HT-29 (cell line): Measurements from ENCODE around the gene BRIP1. TPM values are rescaled to one million over a fixed set of nuclear protein-coding genes. Genes with fewer than 3 reads are reported as not detected.
"Not testable (repeated sequence)": the region's sequence is repeated elsewhere in the genome, so short reads cannot be mapped to it uniquely, and the experiment has no call there.

ENCODE experiments used
- DNase-seq: peaks from one replicate; pipeline ENCODE4 v3.0.0-alpha.2; 2015; ENCODE audit warnings: low spot score
- total RNA-seq: library from RNA; depleted of rRNA; stranded (reverse); fragments of >200 nt; shearing (Covaris generic); gene quantifications from 2 replicates; pipeline ENCODE4 v1.2.3, GENCODE V29; 2014

The BRIP1 gene
- total RNA-seq, 1 experiment from 2014 or later, result 4.8 TPM

- no peak for DNase-seq
Observed at GRCh38 chr17:61803216-61803615, 60.1 kb downstream of the BRIP1 start.

- no peak for DNase-seq
Observed at GRCh38 chr17:61799812-61800484, 63.4 kb downstream of the BRIP1 start.

GRCh38 chr17:61797283-61797682 is 66.0 kb downstream of the BRIP1 start:
- no peak for DNase-seq

- DNase-seq, result no peak
Observed at GRCh38 chr17:61795546-61795945, 67.8 kb downstream of the BRIP1 start.

GRCh38 chr17:61794792-61795191 is 68.5 kb downstream of the BRIP1 start:
- no peak for DNase-seq

- no peak for DNase-seq
Observed at GRCh38 chr17:61794242-61794641, 69.1 kb downstream of the BRIP1 start.

GRCh38 chr17:61793565-61793964 is 69.8 kb downstream of the BRIP1 start:
- DNase-seq, result no peak

- no peak for DNase-seq
Observed at GRCh38 chr17:61789872-61790271, 73.5 kb downstream of the BRIP1 start.

- DNase-seq, result no peak
Observed at GRCh38 chr17:61786088-61786487, 77.2 kb downstream of the BRIP1 start.

- no peak for DNase-seq
Observed at GRCh38 chr17:61784510-61784909, 78.8 kb downstream of the BRIP1 start.

- DNase-seq, result no peak
Observed at GRCh38 chr17:61783556-61784304, 79.6 kb downstream of the BRIP1 start.

GRCh38 chr17:61783120-61783519 is 80.2 kb downstream of the BRIP1 start:
- no peak for DNase-seq

- DNase-seq, result no peak
Observed at GRCh38 chr17:61782683-61783082, 80.6 kb downstream of the BRIP1 start.

GRCh38 chr17:61775364-61775763 is 88.0 kb downstream of the BRIP1 start:
- no peak for DNase-seq

GRCh38 chr17:61774724-61775123 is 88.6 kb downstream of the BRIP1 start:
- DNase-seq, result no peak

- DNase-seq, result not testable (repeated sequence)
Observed at GRCh38 chr17:61774087-61774486, 89.2 kb downstream of the BRIP1 start.

- DNase-seq, result no peak
Observed at GRCh38 chr17:61770752-61771533, 92.4 kb downstream of the BRIP1 start.

- no peak for DNase-seq
Observed at GRCh38 chr17:61770043-61770442, 93.3 kb downstream of the BRIP1 start.

- DNase-seq, result no peak
Observed at GRCh38 chr17:61768405-61768804, 94.9 kb downstream of the BRIP1 start.

- no peak for DNase-seq
Observed at GRCh38 chr17:61766520-61766919, 96.8 kb downstream of the BRIP1 start.

GRCh38 chr17:61764846-61765245 is 98.5 kb downstream of the BRIP1 start:
- no peak for DNase-seq

GRCh38 chr17:61761827-61762226 is 101.5 kb downstream of the BRIP1 start:
- DNase-seq, result no peak
